GM21360 (cell line): ENCODE results near the gene OR2V1.
"Not testable (repeated sequence)": the region's sequence is repeated elsewhere in the genome, so short reads cannot be mapped to it uniquely, and the experiment has no call there.

Experiments used
- ATAC-seq: cut with Tn5 transposase; IDR thresholded peaks from one replicate; pipeline ENCODE4 v1.9.1; 2021; ENCODE audit warnings: mild to moderate bottlenecking, moderate library complexity; ENCODE audit not compliant: unreplicated experiment

OR2V1 gene, protein sequence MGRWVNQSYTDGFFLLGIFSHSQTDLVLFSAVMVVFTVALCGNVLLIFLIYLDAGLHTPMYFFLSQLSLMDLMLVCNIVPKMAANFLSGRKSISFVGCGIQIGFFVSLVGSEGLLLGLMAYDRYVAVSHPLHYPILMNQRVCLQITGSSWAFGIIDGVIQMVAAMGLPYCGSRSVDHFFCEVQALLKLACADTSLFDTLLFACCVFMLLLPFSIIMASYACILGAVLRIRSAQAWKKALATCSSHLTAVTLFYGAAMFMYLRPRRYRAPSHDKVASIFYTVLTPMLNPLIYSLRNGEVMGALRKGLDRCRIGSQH

DNA sequence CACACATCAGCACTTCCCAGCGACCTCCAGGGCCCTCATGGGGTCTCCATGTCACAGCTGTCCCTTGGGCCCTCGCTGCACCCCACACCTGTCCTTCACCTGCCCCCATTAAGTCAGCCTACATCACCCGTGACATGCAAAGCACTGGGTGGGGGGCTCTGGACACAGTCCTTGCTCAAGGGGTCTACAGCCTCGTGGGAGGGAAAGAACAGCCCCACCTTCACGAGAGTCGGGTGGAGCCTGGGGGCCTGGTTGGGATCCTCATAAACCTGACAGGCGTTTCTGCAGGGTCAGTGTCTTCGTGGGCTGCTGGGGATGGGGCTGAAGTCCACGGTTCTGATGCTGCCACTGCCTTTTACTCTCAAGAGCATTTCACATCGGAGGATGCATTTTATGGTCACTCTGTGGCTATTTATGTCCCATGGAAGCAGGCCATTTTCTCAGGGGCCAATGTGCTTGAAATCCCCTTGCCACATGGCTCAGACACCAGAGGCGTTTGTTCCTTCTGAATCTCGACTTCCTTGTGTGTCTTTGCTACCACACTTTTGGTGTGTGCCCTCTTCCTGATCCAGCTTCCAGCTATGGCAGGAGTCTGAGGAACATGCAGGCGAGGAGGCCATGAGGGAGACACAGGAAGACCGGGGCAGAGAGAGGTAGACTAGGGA lies at the start of gene OR2V1:
OR2V1 (minus strand) TSS at position 338 of the 665 bp plus-strand sequence. CDS start 5,865 bp downstream, outside the sequence.
- ATAC-seq: no peak

DNA sequence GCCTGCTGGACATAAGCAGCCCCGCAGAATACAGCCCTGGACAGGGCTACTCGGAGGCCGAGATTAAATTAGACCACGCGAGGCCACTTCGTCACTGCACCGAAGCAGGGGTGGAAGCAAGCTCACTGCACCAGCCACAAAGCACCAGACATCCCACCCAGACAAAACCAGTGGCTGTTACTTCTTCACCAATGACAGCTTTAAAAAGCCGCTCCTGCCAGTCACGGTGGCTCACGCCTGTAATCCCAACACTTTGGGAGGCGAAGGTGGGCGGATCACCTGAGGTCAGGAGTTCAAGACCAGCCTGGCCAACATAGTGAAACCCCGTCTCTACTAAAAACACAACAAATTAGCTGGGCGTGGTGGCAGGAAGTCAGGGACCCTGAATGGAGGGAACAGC lies 46.6 kb upstream of the OR2V1 start:
- not testable (repeated sequence) for ATAC-seq

DNA sequence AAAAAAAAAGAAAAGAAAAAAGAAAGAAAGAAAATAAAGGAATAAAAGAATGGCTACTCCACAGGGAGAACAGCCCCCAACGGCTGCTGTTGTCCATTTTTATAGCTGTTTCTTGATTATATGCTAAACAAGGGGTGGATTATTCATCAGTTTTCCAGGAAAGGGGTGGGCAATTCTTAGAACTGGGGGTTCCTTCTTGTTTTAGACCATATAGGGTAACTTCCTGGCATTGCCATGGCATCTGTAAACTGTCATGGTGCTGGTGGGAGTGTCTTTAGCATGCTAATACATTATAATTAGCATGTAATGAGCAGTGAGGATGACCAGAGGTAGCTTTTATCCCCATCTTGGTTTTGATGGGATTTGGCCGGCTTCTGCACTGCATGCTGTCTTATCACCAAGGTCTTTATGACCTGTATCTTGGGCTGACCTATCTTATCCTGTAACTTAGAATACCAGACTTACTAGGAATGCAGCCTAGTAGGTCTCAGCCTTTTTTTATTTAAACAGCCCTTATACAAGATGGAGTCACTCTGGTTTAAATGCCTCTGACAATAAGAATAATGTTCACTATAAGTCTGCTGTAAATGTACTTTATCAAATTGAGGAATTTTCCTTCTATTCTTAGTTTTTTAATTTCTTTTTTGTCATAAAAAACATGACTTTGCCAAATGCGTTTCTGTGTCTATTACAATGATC lies 45.4 kb upstream of the OR2V1 start:
- no peak for ATAC-seq

DNA sequence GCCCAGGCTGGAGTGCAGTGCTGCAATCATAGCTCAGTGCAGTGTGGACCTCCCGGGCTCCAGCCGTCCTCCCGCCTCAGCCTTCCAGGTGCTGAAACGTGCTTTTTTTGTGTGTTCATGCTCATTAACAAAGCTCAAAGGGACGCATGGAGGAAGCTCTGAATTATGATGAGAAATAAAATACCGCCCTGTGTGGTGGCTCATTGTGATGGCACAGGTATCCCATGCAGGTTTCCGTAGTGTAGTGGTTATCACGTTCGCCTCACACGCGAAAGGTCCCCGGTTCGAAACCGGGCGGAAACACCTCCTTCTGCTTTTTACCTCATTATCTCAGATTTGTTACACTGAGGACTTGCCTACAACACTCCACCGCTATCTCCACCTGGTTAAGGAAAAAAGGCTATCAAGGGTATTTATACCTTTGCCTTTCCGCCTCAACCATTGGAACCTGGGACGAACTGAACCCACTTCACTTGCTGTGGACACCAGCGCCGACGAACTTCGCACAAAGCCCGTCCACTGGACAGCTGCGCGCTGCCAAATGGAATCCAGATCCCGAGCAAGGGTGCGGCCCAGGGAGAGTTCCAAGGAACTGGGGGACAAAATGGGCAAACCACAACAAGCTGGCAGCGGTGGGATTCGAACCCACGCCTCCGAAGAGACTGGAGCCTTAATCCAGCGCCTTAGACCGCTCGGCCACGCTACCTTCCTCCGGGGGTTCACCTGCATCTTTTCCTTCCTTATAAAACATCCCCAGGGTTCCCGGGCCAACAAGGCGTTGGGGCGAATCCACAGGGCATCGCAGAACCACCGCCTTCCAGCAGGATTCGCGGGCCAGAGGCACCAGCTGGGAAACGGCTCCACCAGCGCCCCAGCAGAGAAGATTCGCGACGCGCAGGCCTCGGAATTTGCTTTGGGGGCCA lies 42.7 kb upstream of the OR2V1 start:
- ATAC-seq: peak; percentile 46

GRCh38 chr5:181173027-181173419 lies 42.1 kb upstream of the OR2V1 start:
- peak; percentile 16 for ATAC-seq

DNA sequence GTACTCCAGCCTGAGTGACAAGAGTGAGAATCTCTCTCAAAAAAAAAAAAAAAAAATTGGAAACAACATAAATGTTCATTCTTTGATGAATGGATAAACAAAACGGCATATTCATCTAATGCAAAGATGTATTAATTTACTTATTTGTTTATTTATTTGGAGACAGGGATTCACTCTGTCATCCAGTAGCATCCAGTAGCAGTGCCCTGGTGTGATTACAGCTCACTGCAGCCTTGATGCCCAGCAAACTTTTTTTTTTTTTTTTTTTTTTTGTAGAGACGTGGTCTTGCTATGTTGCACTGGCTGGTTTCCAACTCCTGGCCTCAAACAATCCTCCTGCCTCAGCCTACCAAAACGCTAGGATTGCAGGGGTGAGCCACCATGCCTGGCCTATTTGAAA lies 40.8 kb upstream of the OR2V1 start:
- ATAC-seq: no peak

GRCh38 chr5:181170996-181171395 lies 40.0 kb upstream of the OR2V1 start:
- ATAC-seq: no peak

- no peak for ATAC-seq
Observed at GRCh38 chr5:181170237-181170825, 39.4 kb upstream of the OR2V1 start.

DNA sequence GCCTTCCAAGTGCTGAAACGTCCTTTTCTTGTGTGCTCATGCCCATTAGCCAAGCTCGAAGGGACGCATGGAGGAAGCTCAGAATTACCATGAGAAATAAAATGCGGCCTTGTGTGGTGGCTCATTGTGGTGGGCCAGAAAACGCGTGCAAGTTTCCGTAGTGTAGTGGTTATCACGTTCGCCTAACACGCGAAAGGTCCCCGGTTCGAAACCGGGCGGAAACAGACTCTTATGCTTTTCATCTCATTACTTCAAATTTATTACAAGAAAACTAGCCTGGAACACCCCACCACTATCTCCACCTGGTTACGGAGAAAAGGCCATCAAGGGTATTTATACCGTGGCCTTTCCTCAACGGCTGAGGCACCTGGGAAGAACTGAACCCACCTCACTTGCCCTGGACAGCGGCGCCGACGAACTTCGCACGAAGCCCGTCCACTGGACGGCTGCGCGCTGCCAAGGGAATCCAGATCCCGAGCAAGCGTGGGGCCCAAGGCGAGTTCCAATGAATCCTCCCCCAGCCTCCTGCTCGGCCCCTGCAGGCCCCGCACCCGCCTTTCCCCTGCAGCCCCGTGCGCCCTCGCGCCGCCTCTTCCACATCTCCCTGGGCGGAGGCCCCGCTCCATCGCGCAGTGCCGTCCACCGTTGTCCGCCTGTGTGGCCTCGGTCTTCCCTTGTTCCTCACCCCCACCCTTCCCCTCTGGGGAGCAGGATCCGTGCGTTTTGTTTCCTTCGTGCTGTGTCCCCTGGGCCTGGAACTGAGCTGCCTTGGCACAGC lies 38.7 kb upstream of the OR2V1 start:
- peak; percentile 39 for ATAC-seq

GRCh38 chr5:181168595-181169118 lies 37.7 kb upstream of the OR2V1 start:
- ATAC-seq: no peak

DNA sequence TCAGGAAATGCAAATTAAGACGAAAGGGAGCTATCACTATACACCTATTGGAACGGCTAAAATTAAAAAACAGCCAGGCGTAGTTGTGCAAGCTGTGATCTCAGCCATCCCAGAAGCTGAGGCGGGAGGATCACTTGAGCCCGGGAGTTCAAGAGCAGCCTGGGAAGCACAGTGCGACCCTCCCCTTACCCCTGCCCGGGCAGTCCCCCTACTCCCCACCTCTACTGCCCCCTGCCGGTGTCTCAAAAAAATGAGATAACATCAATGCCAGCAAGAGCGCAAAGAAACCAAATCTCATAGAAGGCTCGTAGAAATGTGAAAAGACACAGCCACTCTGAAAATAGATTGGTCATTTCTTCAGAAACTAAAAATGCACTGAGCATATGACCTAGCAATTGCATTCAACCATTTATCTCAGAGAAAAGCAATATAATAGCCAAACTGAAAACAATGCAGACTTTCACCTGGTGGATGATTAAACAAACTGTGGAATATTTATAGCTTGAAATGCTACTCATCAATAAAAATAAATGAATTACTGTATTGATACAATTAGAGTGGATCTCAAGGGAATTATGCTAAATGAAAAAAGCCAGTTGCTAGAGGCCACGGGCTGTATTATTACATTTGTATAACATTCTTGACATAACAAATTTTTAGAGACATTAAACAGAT lies 37.0 kb upstream of the OR2V1 start:
- no peak for ATAC-seq

GRCh38 chr5:181166812-181167733 lies 36.1 kb upstream of the OR2V1 start:
- no peak for ATAC-seq

GRCh38 chr5:181164076-181164952 lies 33.3 kb upstream of the OR2V1 start:
- no peak for ATAC-seq

- ATAC-seq: no peak
Observed at GRCh38 chr5:181163487-181164075, 32.6 kb upstream of the OR2V1 start.

GRCh38 chr5:181161534-181162175 lies 30.7 kb upstream of the OR2V1 start:
- ATAC-seq: no peak
